Gastrocnemius medialis (tissue), 4 donors: ENCODE results near the gene NACC1. TPM values are rescaled to one million over a fixed set of nuclear protein-coding genes. Genes with fewer than 3 reads are reported as not detected.

Experiments
- ATAC-seq, 2 donors: fragments of 150-250 bp; one replicate each; pipeline ENCODE4 v1.9.1; 2016
- DNase-seq, 2 donors: peaks; one replicate each; pipeline ENCODE4 v3.0.0-alpha.2; 2019
- H3K27ac ChIP-seq, 4 donors: fragments of 200-600 bp; sonication (generic); 1 replicate in 1 of 4; 2 replicates in 3 of 4; pipeline ENCODE4 v1.5.1; 2016 to 2018; ENCODE audit warnings: mild to moderate bottlenecking in 2 of 4, moderate library complexity in 1 of 4
- H3K27me3 ChIP-seq, 3 donors: fragments of 200-600 bp; sonication (generic) in 2 of 3; 1 replicate in 1 of 3; 2 replicates in 2 of 3; pipeline versions ENCODE4 v1.5.1 to v1.6.0; 2016 to 2019; ENCODE audit warnings: mild to moderate bottlenecking in 1 of 3, moderate library complexity in 1 of 3
- H3K36me3 ChIP-seq, 2 donors: fragments of 200-600 bp; sonication (generic) in 1 of 2; one replicate each; pipeline ENCODE4 v1.5.1; 2017 to 2018
- H3K4me1 ChIP-seq, 2 donors: fragments of 200-600 bp; sonication (generic) in 1 of 2; one replicate each; pipeline ENCODE4 v1.5.1; 2016 to 2017; ENCODE audit warnings: mild to moderate bottlenecking in 2 of 2
- H3K4me3 ChIP-seq, 4 donors: fragments of 200-600 bp; sonication (generic) in 3 of 4; 1 replicate in 1 of 4; 2 replicates in 3 of 4; pipeline ENCODE4 v1.5.1; 2016 to 2019; ENCODE audit warnings: mild to moderate bottlenecking in 2 of 4
- H3K9me3 ChIP-seq, 3 donors: fragments of 200-600 bp; sonication (generic) in 2 of 3; 1 replicate in 1 of 3; 2 replicates in 2 of 3; pipeline ENCODE4 v1.5.1; 2016 to 2019
- POLR2A ChIP-seq, 2 donors: fragments of 450-650 bp; IDR thresholded peaks; one replicate each; pipeline ENCODE4 v1.6.1; 2017; ENCODE audit warnings: antibody characterized with exemption in 2 of 2, mild to moderate bottlenecking in 2 of 2, moderate library complexity in 2 of 2
- in situ Hi-C, 4 donors: fragments of 200-750 bp; cut with MboI; loops; one replicate each; pipeline versions ENCODE4 v1.15.0 to v1.8.0; 2017; ENCODE audit warnings: low sequenced_read_pairs in 4 of 4
- intact Hi-C: fragments of 100-400 bp; cut with DNase I; formaldehyde crosslinking; loops from one replicate; pipeline ENCODE4 v1.15.1; 2023; ENCODE audit warnings: low total_unique reads
- total RNA-seq, 4 donors: library from RNA; depleted of rRNA; stranded (reverse); fragments of >200 nt; gene quantifications; one replicate each; pipeline versions ENCODE4 v1.1.0 to v1.2.3, GENCODE V29; 2016
- TF ChIP-seq, protein P1 (sequence below), 5 experiments: fragments of 450-650 bp in 3 of 5; fragments of 200-600 bp in 2 of 5; sonication (generic) in 2 of 5; IDR thresholded peaks in 4 of 5; conservative IDR thresholded peaks in 1 of 5; 1 replicate in 4 of 5; 2 replicates in 1 of 5; pipeline ENCODE4 v1.5.1; 2016 to 2019; ENCODE audit warnings: antibody characterized with exemption in 5 of 5, mild to moderate bottlenecking in 3 of 5, moderate library complexity in 3 of 5

NACC1 gene
- total RNA-seq, 4 donors from 2014 or later: 36.3 to 81.3 (median 49.4) TPM

DNA sequence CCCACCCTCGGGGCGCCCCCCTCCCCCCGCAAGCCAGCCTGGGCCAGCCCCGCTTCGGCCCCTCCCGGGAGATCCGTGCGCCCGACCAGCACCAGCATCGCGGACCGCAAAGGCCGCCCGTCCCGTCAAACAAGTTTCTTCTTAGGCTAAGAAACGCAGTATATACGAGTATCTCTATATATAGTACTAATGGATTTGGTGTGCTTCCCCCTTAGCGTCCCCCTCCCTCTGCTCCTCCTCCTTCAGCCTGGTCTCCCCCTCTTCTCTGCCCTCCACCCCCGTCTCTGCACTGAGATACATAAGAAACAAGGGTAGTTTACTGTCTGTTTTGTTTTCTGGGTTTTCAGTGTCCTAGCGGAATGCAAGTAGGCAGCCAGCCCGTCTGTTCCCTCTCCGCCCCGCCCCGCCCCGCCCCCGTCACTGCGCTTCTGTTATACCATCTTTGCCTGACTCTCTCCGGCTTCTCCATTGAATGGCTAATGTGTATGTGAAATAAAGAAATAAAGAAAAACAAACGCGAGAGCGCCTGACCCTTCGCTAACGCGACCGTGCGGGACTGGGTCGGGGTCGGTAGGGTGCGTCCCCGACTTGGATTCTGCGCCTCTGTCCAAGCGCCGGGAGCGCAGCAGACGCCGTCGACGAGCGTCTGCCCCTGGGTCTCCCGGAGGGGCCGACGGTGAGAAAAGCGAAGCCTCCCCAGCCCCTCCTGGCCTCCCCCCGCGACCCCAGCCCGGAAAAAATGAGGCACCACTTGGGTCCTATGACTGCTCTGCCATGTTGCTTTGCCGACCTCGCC lies 19.6 kb upstream of the NACC1 start:
- H3K4me1 ChIP-seq: peaks cover 20 to 28% of the 10 kb centered on the region in 2 donors

DNA sequence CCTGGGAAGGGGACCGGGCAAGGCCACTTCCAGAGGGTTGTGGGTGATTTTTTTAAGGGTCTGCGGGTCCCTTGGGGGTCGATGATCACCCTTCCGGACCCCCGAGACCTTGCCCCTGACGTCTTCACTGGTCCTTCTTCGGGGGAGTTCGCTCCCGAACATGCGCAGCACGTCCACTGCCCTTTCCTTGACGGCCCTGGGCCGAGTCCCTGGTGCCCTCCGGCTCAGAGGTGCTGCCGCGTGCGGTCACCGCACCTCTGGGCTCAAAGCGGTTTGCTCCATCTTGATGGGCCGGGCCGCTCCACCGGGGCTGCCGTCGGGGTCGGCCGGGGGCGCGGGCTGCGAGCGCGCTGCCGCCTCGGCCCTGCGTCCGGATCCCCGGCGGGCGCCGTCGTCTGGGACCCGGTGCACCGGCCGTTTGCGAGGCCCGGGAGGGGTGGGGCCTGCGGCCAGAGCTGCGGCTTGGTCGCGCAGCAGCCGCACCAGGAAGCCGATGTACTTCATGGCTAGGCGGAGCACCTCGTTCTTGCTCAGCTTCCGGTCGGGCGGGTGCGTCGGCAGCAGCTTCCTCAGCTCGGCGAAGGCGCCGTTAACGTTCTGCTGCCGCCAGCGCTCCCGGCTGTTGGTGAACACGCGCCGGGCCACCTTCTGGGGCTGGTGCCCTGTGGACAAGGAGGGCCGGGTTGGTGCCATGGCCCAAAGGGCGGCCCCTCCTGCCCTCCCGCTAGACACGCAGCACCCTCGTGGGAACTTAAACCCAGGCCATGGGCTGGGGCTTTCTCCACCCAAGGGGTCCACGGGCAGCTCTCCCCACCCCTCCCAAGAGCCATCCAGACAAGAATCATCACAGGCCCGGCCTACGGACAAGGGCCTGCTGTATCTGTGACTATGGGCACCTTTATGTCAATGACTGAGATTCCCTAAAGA lies 18.7 kb upstream of the NACC1 start:
- DNase-seq (peak; percentile 53 to 58), ATAC-seq (peak in 1 of 2 donors; percentile 30)
- in situ Hi-C loops: loop anchor here in 1 of 4 donors (10.0 kb wide), 1 partner anchor 115 kb away; no protein-coding TSS in a partner anchor
- Histone ChIP-seq H3K4me3 (peak overlapping the region; percentile 23 to 49 (median 46)), H3K4me1 (peaks cover 12 to 25% of the 10 kb centered on the region in 2 donors), H3K27ac (peak overlapping the region; percentile 71 to 89 (median 84)), H3K9me3 (no peaks in the 10 kb centered on the region), H3K36me3 (no peaks in the 10 kb centered on the region), H3K27me3 (no peaks in the 10 kb centered on the region)
- intact Hi-C loops: no loop called here
- TF ChIP-seq POLR2A (IDR thresholded peaks at IDR 0.05): peak; percentile 23 to 49
- TF ChIP-seq, protein P1, sequence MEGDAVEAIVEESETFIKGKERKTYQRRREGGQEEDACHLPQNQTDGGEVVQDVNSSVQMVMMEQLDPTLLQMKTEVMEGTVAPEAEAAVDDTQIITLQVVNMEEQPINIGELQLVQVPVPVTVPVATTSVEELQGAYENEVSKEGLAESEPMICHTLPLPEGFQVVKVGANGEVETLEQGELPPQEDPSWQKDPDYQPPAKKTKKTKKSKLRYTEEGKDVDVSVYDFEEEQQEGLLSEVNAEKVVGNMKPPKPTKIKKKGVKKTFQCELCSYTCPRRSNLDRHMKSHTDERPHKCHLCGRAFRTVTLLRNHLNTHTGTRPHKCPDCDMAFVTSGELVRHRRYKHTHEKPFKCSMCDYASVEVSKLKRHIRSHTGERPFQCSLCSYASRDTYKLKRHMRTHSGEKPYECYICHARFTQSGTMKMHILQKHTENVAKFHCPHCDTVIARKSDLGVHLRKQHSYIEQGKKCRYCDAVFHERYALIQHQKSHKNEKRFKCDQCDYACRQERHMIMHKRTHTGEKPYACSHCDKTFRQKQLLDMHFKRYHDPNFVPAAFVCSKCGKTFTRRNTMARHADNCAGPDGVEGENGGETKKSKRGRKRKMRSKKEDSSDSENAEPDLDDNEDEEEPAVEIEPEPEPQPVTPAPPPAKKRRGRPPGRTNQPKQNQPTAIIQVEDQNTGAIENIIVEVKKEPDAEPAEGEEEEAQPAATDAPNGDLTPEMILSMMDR (IDR thresholded peaks at IDR 0.05 in 4 of 5, conservative IDR thresholded peaks at IDR 0.05 in 1 of 5): no peak

More for the DNA sequence above, 19.6 kb upstream of the NACC1 start:
- intact Hi-C loops: no loop called here
- H3K36me3 ChIP-seq: no peaks in the 10 kb centered on the region
- H3K9me3 ChIP-seq: no peaks in the 10 kb centered on the region
- in situ Hi-C loops: loop anchor here in 1 of 4 donors (10.0 kb wide), 1 partner anchor 114 kb away; no protein-coding TSS in a partner anchor
- no peaks in the 10 kb centered on the region for H3K27me3 ChIP-seq
- peak in 1 of 2 donors; percentile 14 for ATAC-seq
- peak overlapping the region; percentile 23 to 49 (median 46) for H3K4me3 ChIP-seq
- no peak for DNase-seq
- peak overlapping the region; percentile 71 to 89 (median 84) for H3K27ac ChIP-seq
- TF ChIP-seq, protein P1 (IDR thresholded peaks at IDR 0.05 in 4 of 5, conservative IDR thresholded peaks at IDR 0.05 in 1 of 5): no peak
- TF ChIP-seq POLR2A (IDR thresholded peaks at IDR 0.05): no peak

DNA sequence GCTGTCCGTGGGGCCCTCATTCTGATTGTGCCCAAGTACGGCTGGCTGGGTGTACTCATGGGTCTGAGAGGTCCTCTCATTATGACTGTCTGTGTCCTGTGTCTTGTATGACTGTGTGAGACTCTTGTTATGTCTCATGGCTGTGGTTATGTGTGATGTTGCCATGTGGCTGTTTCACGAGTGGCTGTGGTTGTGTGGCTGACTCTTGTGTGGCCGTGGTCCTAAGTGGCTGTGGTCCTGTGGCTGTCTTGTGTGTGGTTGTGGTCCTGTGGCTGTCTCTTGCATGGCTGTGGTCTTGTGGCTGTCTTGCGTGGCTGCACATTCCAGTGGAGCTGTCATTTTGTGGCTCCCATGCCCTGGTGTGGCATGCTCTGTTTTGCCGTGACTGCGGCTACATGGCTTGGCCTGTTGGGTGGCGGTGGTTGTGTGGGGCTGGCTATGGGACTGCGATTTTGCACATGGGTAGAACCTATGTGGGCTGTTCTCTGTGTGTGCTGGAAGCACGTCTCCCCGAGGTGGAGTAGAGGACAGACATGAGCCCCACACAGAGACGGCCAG lies 18.0 kb upstream of the NACC1 start:
- H3K4me3 ChIP-seq: peak overlapping the region in 2 of 4 donors; percentile 17 to 45
- in situ Hi-C loops (loop anchor here in 1 of 4 donors (25.0 kb wide), 1 partner anchor 162 kb away; no protein-coding TSS in a partner anchor), intact Hi-C loops (no loop called here)

More for the DNA sequence above, 18.0 kb upstream of the NACC1 start:
- Histone ChIP-seq H3K27me3 (no peaks in the 10 kb centered on the region), H3K27ac (peak overlapping the region; percentile 71 to 89 (median 84)), H3K4me1 (peaks cover 12 to 25% of the 10 kb centered on the region in 2 donors), H3K9me3 (no peaks in the 10 kb centered on the region), H3K36me3 (peaks cover 0 to 4% of the 10 kb centered on the region in 2 donors)
- DNase-seq: no peak
- ATAC-seq: no peak
- TF ChIP-seq, protein P1 (IDR thresholded peaks at IDR 0.05 in 4 of 5, conservative IDR thresholded peaks at IDR 0.05 in 1 of 5): no peak
- TF ChIP-seq POLR2A (IDR thresholded peaks at IDR 0.05): no peak
